CD4-positive, alpha-beta T cell treated with Interferon gamma for 1 hour (primary cell): ENCODE measurements around the gene CREG1.

ENCODE experiments used
- DNase-seq: peaks from one replicate; pipeline ENCODE4 v3.0.0-alpha.2; 2020

The CREG1 gene

GRCh38 chr1:167502719-167503462 lies 50.7 kb downstream of the CREG1 start:
- no peak for DNase-seq

- DNase-seq: no peak
Observed at GRCh38 chr1:167502192-167502551, 51.4 kb downstream of the CREG1 start.

- DNase-seq: no peak
Observed at GRCh38 chr1:167501515-167502191, 51.9 kb downstream of the CREG1 start.

GRCh38 chr1:167500283-167500860 lies 53.2 kb downstream of the CREG1 start:
- DNase-seq: no peak

GRCh38 chr1:167499664-167500101 lies 53.9 kb downstream of the CREG1 start:
- DNase-seq: peak; percentile 46

- no peak for DNase-seq
Observed at GRCh38 chr1:167499106-167499505, 54.5 kb downstream of the CREG1 start.

- DNase-seq: no peak
Observed at GRCh38 chr1:167496797-167497619, 56.6 kb downstream of the CREG1 start.

GRCh38 chr1:167493372-167493771 lies 60.2 kb downstream of the CREG1 start:
- no peak for DNase-seq

- DNase-seq: peak; percentile 39
Observed at GRCh38 chr1:167492481-167492910, 61.1 kb downstream of the CREG1 start.

GRCh38 chr1:167491586-167492461 lies 61.7 kb downstream of the CREG1 start:
- no peak for DNase-seq
